SK-N-SH treated with all-trans-retinoic acid at 6 μM for 48 hours (cell line): ENCODE measurements around the gene CD8B.

Experiments
- ATAC-seq: fragments of 200-7000 bp; cut with Tn5 transposase; 3 replicates; pipeline ENCODE4 v1.9.1; 2020; ENCODE audit warnings: mild to moderate bottlenecking, moderate library complexity
- ARNTL ChIP-seq: fragments of 450-650 bp; formaldehyde crosslinking; IDR thresholded peaks from 2 replicates; pipeline ENCODE4 v1.5.0; 2020; ENCODE audit warnings: low read depth, mild to moderate bottlenecking, moderate library complexity, borderline replicate concordance
- BACH2 ChIP-seq: fragments of 250-450 bp; sonication (Bioruptor Pico); IDR thresholded peaks from 2 replicates; pipeline ENCODE4 v1.9.0; 2021; ENCODE audit warnings: mild to moderate bottlenecking, borderline replicate concordance
- CREB5 ChIP-seq: fragments of 250-450 bp; sonication (Bioruptor Pico); IDR thresholded peaks from 2 replicates; pipeline ENCODE4 v1.5.1; 2020; ENCODE audit warnings: low read depth, mild to moderate bottlenecking, moderate library complexity
- CSRNP3 ChIP-seq: fragments of 250-450 bp; sonication (Bioruptor Pico); IDR thresholded peaks from 2 replicates; pipeline ENCODE4 v1.5.1; 2021; ENCODE audit warnings: mild to moderate bottlenecking, moderate library complexity
- ESRRG ChIP-seq: fragments of 250-450 bp; sonication (Bioruptor Pico); IDR thresholded peaks from 2 replicates; pipeline ENCODE4 v1.6.1; 2021; ENCODE audit warnings: mild to moderate bottlenecking
- GLIS3 ChIP-seq: fragments of 250-450 bp; sonication (Bioruptor Pico); IDR thresholded peaks from 2 replicates; pipeline ENCODE4 v1.5.0; 2020; ENCODE audit warnings: mild to moderate bottlenecking, moderate library complexity
- ISL1 ChIP-seq: fragments of 250-450 bp; sonication (Bioruptor Pico); IDR thresholded peaks from 2 replicates; pipeline ENCODE4 v2.1.2; 2022; ENCODE audit warnings: mild to moderate bottlenecking, moderate library complexity
- OSR1 ChIP-seq: fragments of 250-450 bp; sonication (Bioruptor Pico); IDR thresholded peaks from 2 replicates; pipeline ENCODE4 v1.8.0; 2022; ENCODE audit warnings: moderate library complexity, mild to moderate bottlenecking, inconsistent platforms
- PATZ1 ChIP-seq: fragments of 250-450 bp; sonication (Bioruptor Pico); IDR thresholded peaks from 2 replicates; pipeline ENCODE4 v1.8.0; 2020; ENCODE audit warnings: mild to moderate bottlenecking, moderate library complexity, borderline replicate concordance
- POU6F1 ChIP-seq: fragments of 250-450 bp; sonication (Bioruptor Pico); IDR thresholded peaks from 2 replicates; pipeline ENCODE4 v1.8.0; 2021; ENCODE audit warnings: low read depth, mild to moderate bottlenecking, moderate library complexity, borderline replicate concordance
- RARB ChIP-seq: fragments of 250-450 bp; sonication (Bioruptor Pico); IDR thresholded peaks from 2 replicates; pipeline ENCODE4 v1.8.0; 2021; ENCODE audit warnings: mild to moderate bottlenecking, moderate library complexity
- TOX ChIP-seq: fragments of 250-450 bp; sonication (Bioruptor Pico); IDR thresholded peaks from 2 replicates; pipeline ENCODE4 v1.8.0; 2021; ENCODE audit warnings: mild to moderate bottlenecking, moderate library complexity, borderline replicate concordance
- TSHZ2 ChIP-seq: fragments of 250-450 bp; sonication (Bioruptor Pico); IDR thresholded peaks from 2 replicates; pipeline ENCODE4 v1.5.0; 2020; ENCODE audit warnings: mild to moderate bottlenecking, moderate library complexity
- ZC3H10 ChIP-seq: fragments of 250-450 bp; sonication (Bioruptor Pico); IDR thresholded peaks from 2 replicates; pipeline ENCODE4 v1.5.1; 2021; ENCODE audit warnings: mild to moderate bottlenecking, moderate library complexity
- ZFP3 ChIP-seq: fragments of 250-450 bp; sonication (Bioruptor Pico); IDR thresholded peaks from 2 replicates; pipeline ENCODE4 v1.5.0; 2020; ENCODE audit warnings: mild to moderate bottlenecking, moderate library complexity
- ZFP30 ChIP-seq: fragments of 450-650 bp; formaldehyde crosslinking; IDR thresholded peaks from 2 replicates; pipeline ENCODE4 v1.5.0; 2022; ENCODE audit warnings: mild to moderate bottlenecking, moderate library complexity
- ZNF70 ChIP-seq: fragments of 450-650 bp; formaldehyde crosslinking; IDR thresholded peaks from 2 replicates; pipeline ENCODE4 v1.5.0; 2020; ENCODE audit warnings: mild to moderate bottlenecking, moderate library complexity
- ZNF8 ChIP-seq: fragments of 450-650 bp; formaldehyde crosslinking; IDR thresholded peaks from 2 replicates; pipeline ENCODE4 v1.5.0; 2020; ENCODE audit warnings: mild to moderate bottlenecking, moderate library complexity

The CD8B gene

GRCh38 chr2:86821306-86821705 is 40.4 kb downstream of the CD8B start:
- ATAC-seq, result no peak

GRCh38 chr2:86818957-86819356 is 42.7 kb downstream of the CD8B start:
- TF ChIP-seq ARNTL (CRISPR knock-in tag) (no peak), CSRNP3 (CRISPR knock-in tag) (no peak), OSR1 (CRISPR knock-in tag) (no peak), ZFP3 (CRISPR knock-in tag) (no peak), PATZ1 (CRISPR knock-in tag) (no peak), ZFP30 (CRISPR knock-in tag) (no peak)
- no peak for ATAC-seq

More at GRCh38 chr2:86821306-86821705, 40.4 kb downstream of the CD8B start:
- TF ChIP-seq CREB5 (CRISPR knock-in tag), result no peak
- no peak for TF ChIP-seq ISL1 (CRISPR knock-in tag)
- no peak for TF ChIP-seq ARNTL (CRISPR knock-in tag)
- no peak for TF ChIP-seq ESRRG (CRISPR knock-in tag)
- no peak for TF ChIP-seq GLIS3 (CRISPR knock-in tag)
- no peak for TF ChIP-seq RARB (CRISPR knock-in tag)
- TF ChIP-seq PATZ1 (CRISPR knock-in tag), result no peak
- TF ChIP-seq ZC3H10 (CRISPR knock-in tag), result no peak
- TF ChIP-seq BACH2 (CRISPR knock-in tag), result no peak
- TF ChIP-seq TOX (CRISPR knock-in tag), result no peak
- no peak for TF ChIP-seq CSRNP3 (CRISPR knock-in tag)
- TF ChIP-seq ZNF70 (CRISPR knock-in tag), result no peak
- TF ChIP-seq POU6F1 (CRISPR knock-in tag), result no peak
- no peak for TF ChIP-seq TSHZ2 (CRISPR knock-in tag)
- no peak for TF ChIP-seq ZNF8
- TF ChIP-seq OSR1 (CRISPR knock-in tag), result no peak
- no peak for TF ChIP-seq ZFP30 (CRISPR knock-in tag)
